T-cell (primary cell): ENCODE results near the gene PREPL. TPM values are rescaled to one million over a fixed set of nuclear protein-coding genes. Genes with fewer than 3 reads are reported as not detected.

Source experiments
- ATAC-seq, 4 experiments: fragments of 200-7000 bp in 3 of 4; fragments of 150-1000 bp in 1 of 4; cut with Tn5 transposase; replicated peaks in 1 of 4; 1 replicate in 3 of 4; 2 replicates in 1 of 4; pipeline ENCODE4 v1.10.0; 2021; ENCODE audit warnings: moderate library complexity in 3 of 4, mild to moderate bottlenecking in 2 of 4, moderate number of reproducible peaks in 1 of 4
- CTCF ChIA-PET, 2 donors: fragments of 300-600 bp; sonication (Branson Sonifier 250); formaldehyde crosslinking; loops; one replicate each; lab custom pipeline; 2022; ENCODE audit warnings: antibody characterized with exemption in 2 of 2; lab: Charles Lee
- POLR2A ChIA-PET, 2 donors: fragments of 300-600 bp; sonication (Branson Sonifier 250); formaldehyde crosslinking; loops; one replicate each; lab custom pipeline; 2022; ENCODE audit warnings: antibody characterized with exemption in 2 of 2; lab: Charles Lee
- DNase-seq, 35 experiments: peaks; one replicate each; pipeline versions ENCODE4 v3.0.0 to v3.0.0-alpha.2; 2013 to 2023
- H3K27ac ChIP-seq: one replicate; pipeline ENCODE4 v1.5.1; 2013; ENCODE audit warnings: low read length
- H3K27me3 ChIP-seq, 2 experiments: replicated peaks in 1 of 2; 1 replicate in 1 of 2; 2 replicates in 1 of 2; pipeline versions ENCODE4 v1.6.1 to v1.7.0; 2013; ENCODE audit warnings: low read length in 1 of 2, mixed read lengths in 1 of 2; ENCODE audit not compliant: control insufficient read depth in 2 of 2, insufficient read depth in 2 of 2; ENCODE audit errors: extremely low read depth in 1 of 2
- H3K36me3 ChIP-seq, 2 donors: 1 replicate in 1 of 2; 2 replicates in 1 of 2; pipeline versions ENCODE4 v1.6.1 to v1.7.0; 2013; ENCODE audit warnings: low read length in 1 of 2; ENCODE audit not compliant: control insufficient read depth in 2 of 2, insufficient read depth in 1 of 2; ENCODE audit errors: extremely low read depth in 1 of 2
- H3K4me1 ChIP-seq, 2 experiments: 1 replicate in 1 of 2; 2 replicates in 1 of 2; pipeline versions ENCODE4 v1.6.1 to v1.7.0; 2013; ENCODE audit warnings: low read length in 2 of 2, mixed read lengths in 1 of 2; ENCODE audit not compliant: insufficient read depth in 2 of 2, control insufficient read depth in 1 of 2; ENCODE audit errors: extremely low read depth in 1 of 2
- H3K4me3 ChIP-seq, 2 donors: 1 replicate in 1 of 2; 2 replicates in 1 of 2; pipeline versions ENCODE4 v1.5.1 to v1.7.0; 2013; ENCODE audit warnings: mild to moderate bottlenecking in 2 of 2, low read length in 1 of 2, moderate library complexity in 1 of 2; ENCODE audit not compliant: control insufficient read depth in 1 of 2; ENCODE audit errors: extremely low read depth in 1 of 2
- H3K9me3 ChIP-seq: 2 replicates; pipeline ENCODE4 v1.7.0; 2013
- H3K27ac Mint-ChIP-seq, 2 donors: one replicate each; pipeline ENCODE4 v1.8.0; 2020 to 2021; ENCODE audit warnings: mild to moderate bottlenecking in 2 of 2, mixed read lengths in 2 of 2
- H3K27me3 Mint-ChIP-seq, 2 donors: one replicate each; pipeline ENCODE4 v1.8.0; 2021 to 2022; ENCODE audit warnings: mixed read lengths in 2 of 2
- H3K36me3 Mint-ChIP-seq: one replicate; pipeline ENCODE4 v1.8.0; 2021; ENCODE audit warnings: mixed read lengths
- H3K4me1 Mint-ChIP-seq, 3 donors: one replicate each; pipeline ENCODE4 v1.8.0; 2020 to 2022; ENCODE audit warnings: mixed read lengths in 3 of 3, mild to moderate bottlenecking in 1 of 3
- H3K4me3 Mint-ChIP-seq, 3 donors: one replicate each; pipeline ENCODE4 v1.8.0; 2020 to 2022; ENCODE audit warnings: mild to moderate bottlenecking in 3 of 3, mixed read lengths in 3 of 3, moderate library complexity in 3 of 3
- H3K9me3 Mint-ChIP-seq, 3 donors: one replicate each; pipeline ENCODE4 v1.8.0; 2020 to 2022; ENCODE audit warnings: mixed read lengths in 3 of 3
- WGBS: methylation state at CpG from one replicate; pipeline ENCODE4 v1.1.5; 2013; ENCODE audit warnings: missing lambda C conversion rate; ENCODE audit not compliant: insufficient coverage; 5-methylcytosine and 5-hydroxymethylcytosine counted together
- total RNA-seq, 35 experiments: library from RNA in 6 of 35; stranded (reverse) in 6 of 35; fragments of 120-200 nt in 1 of 35; gene quantifications; one replicate each; pipeline versions ENCODE4 v1.2.1 to v1.2.4 and lab custom pipeline; 2013 to 2026

PREPL gene
- total RNA-seq, 5 donors from 2014 or later (not counting 1 experiment from before 2014, with no cell fraction given) = 27.7 to 33.3 (median 30.7) TPM

GRCh38 chr2:44291281-44292248, 69.7 kb downstream of the PREPL start:
- H3K4me3 Mint-ChIP-seq = no peak overlapping the region

DNA sequence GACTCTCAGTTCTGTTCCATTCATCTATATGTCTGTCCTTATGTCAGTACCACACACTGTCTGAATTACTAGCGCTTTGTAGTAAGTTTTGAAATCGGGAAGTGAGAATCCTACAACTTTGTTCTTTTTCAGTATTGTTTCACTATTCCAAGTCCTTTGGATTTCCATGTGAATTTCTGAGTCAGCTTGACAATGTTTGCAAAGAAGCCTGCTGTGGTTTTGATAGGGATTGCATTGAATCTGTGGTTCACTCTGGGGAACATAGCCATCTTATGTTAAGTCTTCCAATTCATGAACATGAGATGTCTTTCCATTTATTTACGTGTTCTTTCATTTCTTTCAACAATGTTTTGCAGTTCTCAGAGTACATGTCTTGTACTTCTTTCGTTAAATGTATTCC, 71.0 kb downstream of the PREPL start:
- no peak overlapping the region for H3K27ac ChIP-seq
- ChIA-PET POLR2A (no interaction called here), CTCF (no interaction called here)

More at GRCh38 chr2:44291281-44292248, 69.7 kb downstream of the PREPL start:
- Mint-ChIP-seq H3K9me3 (no peaks in the 10 kb centered on the region), H3K27me3 (peaks cover 8% of the 10 kb centered on the region in 2 donors), H3K27ac (no peak overlapping the region), H3K4me1 (peaks cover 8 to 10% (median 9%) of the 10 kb centered on the region in 3 donors), H3K36me3 (no peaks in the 10 kb centered on the region)
- DNase-seq = peak in 1 of 35 experiments; percentile 11
- no peaks in the 10 kb centered on the region for H3K9me3 ChIP-seq
- no peaks in the 10 kb centered on the region for H3K4me1 ChIP-seq
- H3K4me3 ChIP-seq = no peak overlapping the region
- ATAC-seq = no peak
- no peak overlapping the region for H3K27ac ChIP-seq
- 60% methylated on average over 7 of the region's 8 CpGs for WGBS
- no peaks in the 10 kb centered on the region for H3K36me3 ChIP-seq
- ChIA-PET POLR2A (no interaction called here), CTCF (no interaction called here)
- peaks cover 0 to 5% of the 10 kb centered on the region in 2 experiments for H3K27me3 ChIP-seq

GRCh38 chr2:44286884-44287638, 74.2 kb downstream of the PREPL start:
- POLR2A ChIA-PET = interaction anchor here in 1 of 2 donors (0.5 kb wide), 1 partner anchor 1367 kb away, joined by 3 read pairs; no protein-coding TSS in a partner anchor
- no peaks in the 10 kb centered on the region for H3K36me3 Mint-ChIP-seq
- no peak overlapping the region for H3K4me3 ChIP-seq
- H3K27me3 ChIP-seq = peaks cover 0 to 8% of the 10 kb centered on the region in 2 experiments
- CTCF ChIA-PET = interaction anchor here (0.5 to 0.7 kb wide), 3 partner anchors 63 to 243 kb away, joined by 3 to 8 read pairs (median 7); no protein-coding TSS in a partner anchor
- H3K9me3 Mint-ChIP-seq = no peaks in the 10 kb centered on the region
- H3K4me1 ChIP-seq = no peaks in the 10 kb centered on the region
- no peak for ATAC-seq
- 65% methylated on average over 2 of the region's 6 CpGs for WGBS
- no peak overlapping the region for H3K4me3 Mint-ChIP-seq
- H3K27me3 Mint-ChIP-seq = peaks cover 0 to 2% of the 10 kb centered on the region in 2 donors
- no peaks in the 10 kb centered on the region for H3K36me3 ChIP-seq
- no peaks in the 10 kb centered on the region for H3K4me1 Mint-ChIP-seq
- no peak for DNase-seq
- H3K9me3 ChIP-seq = no peaks in the 10 kb centered on the region
- H3K27ac ChIP-seq = no peak overlapping the region
- H3K27ac Mint-ChIP-seq = no peak overlapping the region

More for the DNA sequence above, 71.0 kb downstream of the PREPL start:
- no peaks in the 10 kb centered on the region for H3K4me1 Mint-ChIP-seq
- H3K9me3 ChIP-seq = no peaks in the 10 kb centered on the region
- DNase-seq = no peak
- H3K27me3 ChIP-seq = peaks cover 0 to 5% of the 10 kb centered on the region in 2 experiments
- no peaks in the 10 kb centered on the region for H3K36me3 Mint-ChIP-seq
- no peak overlapping the region for H3K4me3 Mint-ChIP-seq
- H3K4me1 ChIP-seq = no peaks in the 10 kb centered on the region
- WGBS = no CpG with 5 or more reads among the region's 4 CpGs
- H3K4me3 ChIP-seq = no peak overlapping the region
- H3K9me3 Mint-ChIP-seq = no peaks in the 10 kb centered on the region
- H3K27me3 Mint-ChIP-seq = peaks cover 8% of the 10 kb centered on the region in 2 donors
- ATAC-seq = no peak
- no peaks in the 10 kb centered on the region for H3K36me3 ChIP-seq
- no peak overlapping the region for H3K27ac Mint-ChIP-seq

GRCh38 chr2:44286119-44286883, 75.0 kb downstream of the PREPL start:
- Histone ChIP-seq H3K27me3 (peaks cover 0 to 3% of the 10 kb centered on the region in 2 experiments), H3K27ac (no peak overlapping the region), H3K4me1 (no peaks in the 10 kb centered on the region), H3K36me3 (no peaks in the 10 kb centered on the region), H3K4me3 (no peak overlapping the region), H3K9me3 (no peaks in the 10 kb centered on the region)
- POLR2A ChIA-PET = interaction anchor here in 1 of 2 donors (0.5 kb wide), 1 partner anchor 1368 kb away, joined by 3 read pairs; no protein-coding TSS in a partner anchor
- WGBS = 98% methylated on average over 22 of the region's 26 CpGs
- no peak overlapping the region for H3K27ac Mint-ChIP-seq
- no peaks in the 10 kb centered on the region for H3K4me1 Mint-ChIP-seq
- H3K36me3 Mint-ChIP-seq = no peaks in the 10 kb centered on the region
- H3K27me3 Mint-ChIP-seq = no peaks in the 10 kb centered on the region
- DNase-seq (no peak), ATAC-seq (no peak)
- CTCF ChIA-PET = interaction anchor here (0.5 to 0.7 kb wide), 3 partner anchors 62 to 242 kb away, joined by 3 to 8 read pairs (median 7); no protein-coding TSS in a partner anchor
- no peak overlapping the region for H3K4me3 Mint-ChIP-seq
- H3K9me3 Mint-ChIP-seq = no peaks in the 10 kb centered on the region

DNA sequence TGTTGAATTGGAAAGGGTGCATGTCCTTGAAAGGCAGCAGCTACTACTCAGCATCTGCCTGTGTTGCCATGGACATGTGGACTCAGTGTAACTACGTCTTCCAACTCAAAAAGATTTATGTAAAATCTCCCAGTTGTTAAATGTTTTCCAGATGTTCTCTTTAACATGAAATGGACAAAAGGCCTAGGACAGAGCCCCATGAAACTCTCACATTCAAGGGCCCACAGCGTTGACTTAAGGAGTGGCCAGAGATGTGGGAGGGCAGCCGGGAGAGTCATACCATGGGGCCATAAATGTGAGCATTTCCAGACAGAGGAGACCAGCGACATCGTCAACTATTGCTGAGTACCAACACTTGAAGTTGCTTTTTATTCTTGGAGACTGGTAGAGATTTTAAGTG, 76.1 kb downstream of the PREPL start:
- CTCF ChIA-PET = no interaction called here

More for the DNA sequence above, 76.1 kb downstream of the PREPL start:
- no peaks in the 10 kb centered on the region for H3K36me3 ChIP-seq
- Mint-ChIP-seq H3K4me1 (no peaks in the 10 kb centered on the region), H3K4me3 (no peak overlapping the region), H3K27me3 (no peaks in the 10 kb centered on the region), H3K27ac (no peak overlapping the region), H3K9me3 (no peaks in the 10 kb centered on the region), H3K36me3 (no peaks in the 10 kb centered on the region)
- no peaks in the 10 kb centered on the region for H3K9me3 ChIP-seq
- peaks cover 0 to 3% of the 10 kb centered on the region in 2 experiments for H3K27me3 ChIP-seq
- H3K27ac ChIP-seq = no peak overlapping the region
- DNase-seq (no peak), ATAC-seq (no peak)
- no peaks in the 10 kb centered on the region for H3K4me1 ChIP-seq
- no peak overlapping the region for H3K4me3 ChIP-seq
- whole genome bisulfite sequencing = 95% methylated on average over 4 of the region's 5 CpGs
- POLR2A ChIA-PET = no interaction called here
